H4 (cell line): ENCODE data around the gene AMOTL1. TPM values are rescaled to one million over a fixed set of nuclear protein-coding genes. Genes with fewer than 3 reads are reported as not detected.

Source experiments
- DNase-seq: peaks from one replicate; pipeline ENCODE4 v3.0.0-alpha.2; 2015; ENCODE audit warnings: low spot score
- total RNA-seq: library from RNA; depleted of rRNA; stranded (reverse); fragments of >200 nt; shearing (Covaris generic); gene quantifications from 2 replicates; pipeline ENCODE4 v1.2.3, GENCODE V29; 2014; rRNA removed

The AMOTL1 gene, protein sequence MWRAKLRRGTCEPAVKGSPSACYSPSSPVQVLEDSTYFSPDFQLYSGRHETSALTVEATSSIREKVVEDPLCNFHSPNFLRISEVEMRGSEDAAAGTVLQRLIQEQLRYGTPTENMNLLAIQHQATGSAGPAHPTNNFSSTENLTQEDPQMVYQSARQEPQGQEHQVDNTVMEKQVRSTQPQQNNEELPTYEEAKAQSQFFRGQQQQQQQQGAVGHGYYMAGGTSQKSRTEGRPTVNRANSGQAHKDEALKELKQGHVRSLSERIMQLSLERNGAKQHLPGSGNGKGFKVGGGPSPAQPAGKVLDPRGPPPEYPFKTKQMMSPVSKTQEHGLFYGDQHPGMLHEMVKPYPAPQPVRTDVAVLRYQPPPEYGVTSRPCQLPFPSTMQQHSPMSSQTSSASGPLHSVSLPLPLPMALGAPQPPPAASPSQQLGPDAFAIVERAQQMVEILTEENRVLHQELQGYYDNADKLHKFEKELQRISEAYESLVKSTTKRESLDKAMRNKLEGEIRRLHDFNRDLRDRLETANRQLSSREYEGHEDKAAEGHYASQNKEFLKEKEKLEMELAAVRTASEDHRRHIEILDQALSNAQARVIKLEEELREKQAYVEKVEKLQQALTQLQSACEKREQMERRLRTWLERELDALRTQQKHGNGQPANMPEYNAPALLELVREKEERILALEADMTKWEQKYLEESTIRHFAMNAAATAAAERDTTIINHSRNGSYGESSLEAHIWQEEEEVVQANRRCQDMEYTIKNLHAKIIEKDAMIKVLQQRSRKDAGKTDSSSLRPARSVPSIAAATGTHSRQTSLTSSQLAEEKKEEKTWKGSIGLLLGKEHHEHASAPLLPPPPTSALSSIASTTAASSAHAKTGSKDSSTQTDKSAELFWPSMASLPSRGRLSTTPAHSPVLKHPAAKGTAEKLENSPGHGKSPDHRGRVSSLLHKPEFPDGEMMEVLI
- 1.5 and 2.6 TPM in 2 replicates for total RNA-seq

DNA sequence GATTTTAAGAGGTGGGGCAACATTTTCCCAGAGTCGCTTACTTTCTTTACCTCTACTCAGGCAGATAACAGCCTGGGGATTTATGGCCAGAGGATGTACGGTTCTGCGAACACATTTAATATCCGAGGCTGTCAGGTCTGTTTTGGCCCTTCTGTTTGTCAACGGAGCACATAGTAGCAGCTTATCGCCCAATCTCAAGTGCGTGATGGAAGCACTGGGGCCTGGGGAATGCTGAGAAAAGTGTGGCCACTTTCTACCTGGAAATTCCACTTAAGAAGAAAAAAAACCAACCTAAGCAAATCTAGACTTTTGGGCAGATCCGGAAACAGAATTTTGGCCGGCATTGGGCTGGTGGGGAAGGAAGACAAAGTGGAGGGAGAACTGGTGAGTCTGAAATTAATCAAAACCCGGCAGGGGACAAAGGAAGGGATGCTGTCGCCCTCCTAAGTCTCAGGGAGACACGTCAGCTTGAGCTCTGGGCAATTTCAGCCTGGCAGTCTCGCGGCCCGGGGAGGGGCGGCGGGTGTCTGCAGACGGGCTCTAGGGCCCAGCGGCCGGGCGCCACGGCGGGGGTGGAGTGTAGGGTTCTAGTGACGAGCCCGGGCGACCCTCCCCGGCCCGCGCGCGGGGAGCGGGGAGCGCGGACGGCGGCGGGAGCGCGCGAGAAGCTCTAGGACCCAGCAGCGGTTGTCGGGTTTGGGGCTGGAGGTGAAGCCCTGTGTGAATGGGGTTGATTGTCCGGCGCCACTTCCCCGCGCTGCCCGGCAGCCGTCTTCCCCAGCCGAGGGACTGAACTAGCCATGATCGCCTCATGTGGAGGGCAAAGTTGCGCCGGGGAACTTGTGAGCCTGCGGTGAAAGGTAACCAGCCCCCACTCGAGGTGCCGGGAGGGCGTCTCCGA lies at the start of gene AMOTL1:
AMOTL1 (plus strand) TSS at position 656 of the 901 bp plus-strand sequence; CDS start at position 812, 156 bp downstream.
- peak; percentile 57 for DNase-seq

DNA sequence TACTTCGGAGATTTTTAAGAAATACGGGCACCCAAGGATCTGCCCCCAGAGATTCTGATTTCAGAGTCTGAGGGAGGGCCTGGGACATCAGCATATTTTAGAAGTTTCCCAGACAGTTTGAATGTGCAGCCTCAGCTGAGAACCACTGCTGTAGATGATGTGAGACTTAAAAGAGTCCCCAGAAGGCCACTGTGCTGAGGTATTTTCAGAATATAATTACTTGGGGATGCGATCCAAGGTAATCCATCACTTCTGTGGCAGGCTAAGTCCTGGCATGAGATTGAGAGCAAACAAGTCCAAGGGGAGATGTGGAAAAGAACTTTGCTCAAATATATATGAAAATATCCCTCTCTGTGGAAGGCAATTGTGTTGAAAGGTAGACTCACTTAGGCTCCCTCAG lies 48.3 kb upstream of the AMOTL1 start:
- no peak for DNase-seq

DNA sequence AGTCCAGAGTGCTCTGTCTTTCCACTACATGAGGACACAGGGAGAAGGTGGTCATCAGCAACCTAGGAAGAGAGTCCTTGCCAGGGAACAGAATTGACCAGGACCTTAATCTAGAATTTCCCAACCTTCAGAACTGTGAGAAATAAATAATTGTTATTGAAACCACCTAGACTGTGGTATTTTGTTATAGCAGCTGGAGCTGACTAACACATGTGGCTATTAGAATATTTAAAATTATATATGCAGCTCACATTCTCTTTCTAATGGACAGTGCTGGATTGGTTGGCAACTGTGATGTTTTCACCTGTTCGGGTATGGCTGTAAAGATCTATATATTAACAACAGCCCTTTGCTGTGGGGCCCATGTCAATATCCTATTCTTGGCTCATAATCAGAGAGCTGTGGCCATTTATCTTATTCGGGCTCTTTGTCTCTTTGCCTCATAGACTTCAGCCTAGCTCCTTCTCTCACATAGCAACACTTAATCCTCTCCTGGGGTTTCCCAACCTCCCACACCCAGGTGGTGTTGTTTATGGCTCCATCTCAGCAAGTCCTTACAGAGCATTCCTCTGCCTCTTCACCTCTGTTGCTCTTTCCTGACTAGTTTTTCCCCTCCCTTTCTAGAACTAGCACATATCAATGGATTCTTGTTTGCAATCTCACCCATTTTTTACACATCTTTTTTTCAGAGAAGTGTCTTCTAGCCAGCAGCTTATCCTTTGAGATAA lies 46.4 kb upstream of the AMOTL1 start:
- no peak for DNase-seq

DNA sequence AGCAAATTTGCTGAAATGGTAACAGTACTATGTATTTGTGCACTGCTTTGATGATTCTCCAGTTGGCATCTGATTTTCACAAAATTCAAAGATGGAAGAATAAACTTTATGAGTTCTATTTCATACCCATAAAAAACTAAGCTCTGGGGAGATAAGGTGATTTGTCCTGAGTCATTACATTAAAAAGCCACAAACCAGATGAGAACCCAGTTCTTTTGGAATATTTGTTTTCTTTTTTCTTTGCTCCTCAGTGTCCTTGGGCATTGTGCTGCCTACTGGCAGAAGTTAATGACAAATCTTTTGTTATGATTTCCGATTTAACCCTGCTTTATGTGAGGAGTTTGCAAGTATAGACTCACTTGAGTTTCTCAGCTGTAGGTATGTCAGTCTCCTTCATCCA lies 45.4 kb upstream of the AMOTL1 start:
- DNase-seq: no peak

DNA sequence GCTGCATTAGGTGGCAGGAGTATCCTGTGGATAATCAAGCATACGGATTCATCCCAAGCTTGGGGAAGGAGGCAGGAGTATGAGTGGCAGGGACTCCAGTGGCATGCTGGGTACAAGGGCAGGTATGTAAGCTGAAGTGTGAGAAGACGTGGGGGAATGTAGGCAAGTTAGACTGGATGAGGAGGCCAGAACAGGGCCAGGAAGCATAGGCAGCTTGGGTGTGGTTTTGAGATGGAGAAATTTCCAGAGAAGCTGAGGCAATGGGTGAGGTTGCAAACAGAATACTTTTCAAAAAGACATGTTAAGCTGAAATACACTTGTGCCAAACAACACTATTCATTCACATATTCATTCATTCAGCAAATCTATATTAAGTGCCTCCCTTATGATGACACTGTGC lies 43.1 kb upstream of the AMOTL1 start:
- DNase-seq: no peak

DNA sequence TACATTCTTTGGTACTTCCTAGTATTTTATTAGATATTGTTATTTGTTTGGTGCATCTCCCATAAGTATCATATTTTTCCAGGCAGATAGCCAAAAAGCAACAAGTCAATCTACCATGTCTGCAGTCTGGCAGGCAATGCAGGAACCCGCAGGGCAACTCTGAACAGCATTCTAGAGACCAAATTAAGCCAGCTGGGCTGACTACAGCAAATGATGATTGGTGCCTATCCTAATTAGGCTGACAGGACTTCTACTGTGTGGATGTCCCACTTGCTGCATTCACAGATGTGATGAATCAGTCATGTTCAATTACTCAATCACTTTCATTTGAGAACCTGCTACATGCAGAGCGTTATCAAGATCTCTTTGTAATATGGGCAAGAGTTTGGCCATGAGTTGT lies 40.3 kb upstream of the AMOTL1 start:
- no peak for DNase-seq

DNA sequence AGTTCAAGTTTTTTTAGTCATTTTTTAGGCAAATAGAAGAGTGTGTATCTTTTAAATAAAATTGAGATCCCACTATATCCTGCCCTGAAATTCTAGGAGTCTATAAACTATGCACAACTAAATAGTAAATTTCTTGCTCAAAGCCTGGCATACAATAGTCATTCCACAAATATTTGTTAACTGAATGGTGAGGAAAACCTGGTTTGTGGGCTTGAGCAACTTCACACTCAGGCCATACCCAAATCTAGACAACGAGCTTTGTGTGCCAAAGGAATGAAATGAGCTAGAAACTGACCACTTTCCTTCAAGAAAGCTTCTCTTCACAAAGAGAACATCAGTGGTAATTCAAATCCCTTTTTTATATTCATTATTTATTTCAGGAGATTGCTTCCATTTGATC lies 39.6 kb upstream of the AMOTL1 start:
- no peak for DNase-seq

DNA sequence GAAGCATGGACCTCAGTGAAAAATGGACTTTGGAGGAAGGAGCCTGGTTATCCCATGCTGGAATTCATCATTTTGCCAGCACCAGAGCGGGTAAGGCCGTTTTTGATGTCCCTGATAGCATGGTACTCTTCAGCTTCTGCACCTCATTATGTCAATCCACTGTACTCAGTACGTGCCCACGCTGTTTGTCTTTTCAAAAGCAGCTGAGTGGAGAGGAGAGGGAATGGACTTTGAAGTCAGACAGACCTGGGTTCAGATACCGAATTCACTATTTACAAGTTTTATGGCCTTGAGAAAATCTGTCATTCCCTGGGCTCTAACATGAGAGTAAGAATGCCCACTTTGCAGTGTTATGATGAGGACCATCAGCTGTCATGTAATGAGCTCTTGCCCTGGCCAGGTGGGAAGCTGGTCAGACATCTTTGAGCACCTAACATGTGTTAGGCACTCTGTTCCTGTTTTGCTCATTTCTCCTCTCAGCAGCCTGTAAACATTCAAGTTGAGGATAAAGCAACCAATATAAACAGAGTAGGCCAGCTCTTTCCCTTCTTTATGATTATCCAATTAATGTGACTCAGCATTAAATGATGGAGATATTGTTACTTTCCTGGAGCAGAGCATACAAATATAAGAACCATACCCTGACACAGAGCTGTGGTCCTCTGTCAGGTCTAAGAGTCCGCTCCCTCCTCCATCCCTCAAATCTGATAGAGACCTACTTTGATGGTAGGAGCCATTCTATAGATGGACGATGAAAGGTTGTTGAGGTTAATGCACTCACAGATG lies 39.0 kb upstream of the AMOTL1 start:
- no peak for DNase-seq

DNA sequence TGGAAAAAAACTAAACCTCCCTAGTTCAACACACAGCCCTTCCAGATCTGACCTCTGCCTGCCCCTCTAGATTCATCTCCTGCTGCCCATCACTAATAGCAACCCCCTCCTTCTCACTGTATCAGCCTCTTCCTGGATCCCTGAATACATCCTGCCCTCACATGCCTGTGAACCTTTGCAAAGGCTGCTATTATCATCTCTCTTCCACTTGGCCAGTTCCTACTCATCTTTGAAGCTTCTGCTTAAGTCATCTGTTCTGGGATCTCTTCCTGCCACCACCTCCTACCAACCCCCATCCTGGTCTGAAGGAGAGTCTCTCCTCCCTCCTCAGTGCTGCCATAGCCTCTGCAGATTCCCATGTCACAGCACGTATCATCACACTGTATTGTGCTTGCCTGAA lies 38.0 kb upstream of the AMOTL1 start:
- DNase-seq: no peak

DNA sequence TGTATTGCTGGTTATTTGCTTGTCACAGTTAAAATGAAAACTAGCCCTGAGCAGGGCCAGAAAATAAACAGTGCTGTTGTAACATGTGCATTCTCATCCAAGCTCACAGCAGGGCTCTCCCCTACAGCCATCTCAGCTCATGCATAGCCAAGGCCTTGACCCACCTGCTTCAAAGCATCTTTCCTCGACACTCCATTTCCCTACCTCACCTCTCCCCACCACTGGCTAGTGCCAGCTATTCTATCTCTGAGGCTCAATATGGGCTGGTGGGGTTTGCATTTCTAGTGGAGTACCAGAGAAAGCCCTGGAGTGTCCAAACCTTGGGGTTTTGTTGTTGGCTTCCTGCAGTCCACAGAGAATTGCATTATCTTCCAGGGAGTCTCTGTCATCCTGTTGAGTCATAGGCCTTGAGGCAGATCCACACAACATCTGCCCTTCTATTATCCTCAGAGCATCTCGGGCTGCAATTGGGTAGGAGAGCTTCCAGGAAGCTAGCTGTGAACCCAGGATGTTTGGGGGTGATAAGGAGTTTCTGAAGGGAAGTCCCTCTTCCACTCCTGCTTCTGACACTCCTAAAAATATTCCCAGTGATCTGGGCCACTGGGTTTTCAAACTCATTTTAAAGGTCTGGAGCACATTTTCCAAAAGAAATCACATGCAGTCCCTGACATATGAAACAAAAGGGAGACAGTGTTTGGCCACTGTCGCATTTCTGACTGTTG lies 36.1 kb upstream of the AMOTL1 start:
- DNase-seq: peak; percentile 50

DNA sequence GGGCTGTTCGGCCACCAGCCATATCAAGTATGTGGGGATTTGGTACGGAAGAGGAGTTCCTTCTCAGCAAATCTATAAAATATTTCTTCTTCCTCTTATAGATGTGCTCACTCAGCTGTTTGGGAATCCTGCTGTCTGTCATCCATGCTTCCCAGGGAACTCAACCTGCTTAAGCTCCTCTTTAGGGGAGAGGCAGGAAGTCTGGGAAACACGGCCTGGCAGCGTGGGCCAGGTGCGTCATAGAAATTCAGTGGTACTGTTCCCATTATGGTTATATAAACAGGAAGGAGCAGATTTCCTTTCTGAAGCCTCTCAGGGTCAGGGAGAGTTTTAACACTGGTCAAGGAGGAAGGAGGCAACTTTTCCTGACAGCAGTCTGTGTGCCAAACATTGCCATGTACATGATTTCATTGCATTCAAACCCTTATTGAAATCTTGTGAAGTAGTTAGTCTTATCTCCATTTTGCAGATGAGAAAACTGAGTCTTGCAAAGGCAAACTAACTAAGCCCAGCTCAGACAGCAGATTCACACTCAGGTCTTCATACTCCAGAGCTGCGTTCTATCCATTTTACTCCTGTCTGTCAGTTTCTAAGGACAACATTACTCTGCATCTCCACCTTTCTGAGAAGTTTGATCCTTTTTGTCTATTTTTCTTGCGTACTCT lies 35.4 kb upstream of the AMOTL1 start:
- peak; percentile 93 for DNase-seq

DNA sequence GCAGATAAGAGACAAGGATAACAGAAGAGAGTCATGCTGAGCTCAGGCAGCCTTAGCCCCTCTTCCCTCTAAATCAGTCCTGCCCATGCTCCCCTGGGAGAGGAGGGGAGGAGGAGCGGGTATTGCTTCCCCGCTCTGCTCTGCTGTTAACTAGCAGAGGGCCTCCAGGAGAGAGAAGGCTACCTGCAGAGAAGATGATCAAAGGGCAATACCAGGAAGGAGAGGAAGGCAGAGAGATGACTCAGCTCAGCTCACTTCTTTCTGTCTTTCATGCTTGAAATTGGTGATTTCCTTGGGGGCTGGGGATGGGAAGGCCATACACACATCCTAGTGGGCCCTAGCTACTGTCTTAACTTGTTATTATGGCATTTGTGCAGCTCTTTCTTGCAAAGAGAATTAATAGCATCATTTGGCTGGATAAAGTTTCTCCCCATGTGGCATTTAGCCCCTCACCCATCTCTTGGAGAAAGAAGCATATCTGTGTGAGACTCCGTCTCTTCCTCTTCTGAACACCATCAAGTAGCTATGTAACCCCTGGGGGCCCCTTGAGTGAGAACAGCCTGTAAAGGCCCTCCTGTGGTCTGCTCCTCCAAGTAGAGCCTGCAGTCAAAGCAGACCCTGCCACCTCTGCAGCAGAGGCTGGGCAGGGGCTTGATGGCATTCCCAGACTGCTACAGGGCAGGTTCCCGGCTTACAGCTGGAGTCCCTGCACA lies 33.4 kb upstream of the AMOTL1 start:
- no peak for DNase-seq

DNA sequence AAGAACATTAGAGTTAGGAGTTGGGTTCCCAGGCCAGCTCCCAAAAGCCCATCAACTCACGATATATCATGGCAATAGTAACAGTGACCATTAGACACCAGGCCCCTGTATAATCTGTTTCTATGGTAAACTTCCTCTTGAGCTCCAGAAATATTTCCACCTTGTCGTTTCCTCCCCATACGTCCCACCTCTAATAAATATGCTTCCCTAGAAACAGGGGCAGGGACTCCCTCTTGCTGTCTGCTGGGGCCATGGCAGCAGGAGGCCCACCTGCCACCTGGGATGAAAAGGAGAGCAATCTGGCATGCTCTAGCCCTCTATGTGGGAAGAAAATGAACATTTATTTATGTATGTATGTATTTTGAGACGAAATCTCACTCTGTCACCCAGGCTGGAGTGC lies 32.2 kb upstream of the AMOTL1 start:
- DNase-seq: no peak

DNA sequence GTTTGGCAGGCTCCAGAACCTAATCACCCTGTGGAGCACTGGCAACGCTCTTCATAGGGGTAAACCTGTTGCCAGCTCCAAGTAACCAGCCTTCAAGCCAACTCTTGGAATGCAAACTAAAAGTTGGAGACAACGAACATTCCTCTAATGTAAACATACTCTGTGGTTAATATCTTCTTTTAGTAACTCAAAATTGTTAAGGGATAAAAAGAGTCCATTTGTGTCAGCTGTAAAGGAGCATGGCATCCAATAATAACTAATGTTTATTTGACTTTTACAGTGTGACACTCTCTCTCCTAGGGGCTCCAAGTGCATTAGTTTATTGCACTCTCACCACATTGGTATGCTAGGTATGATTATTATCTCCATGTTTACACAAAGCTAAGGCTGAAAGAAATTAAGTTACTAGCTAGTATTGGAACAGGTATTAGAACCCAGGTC lies 31.0 kb upstream of the AMOTL1 start:
- peak; percentile 66 for DNase-seq

DNA sequence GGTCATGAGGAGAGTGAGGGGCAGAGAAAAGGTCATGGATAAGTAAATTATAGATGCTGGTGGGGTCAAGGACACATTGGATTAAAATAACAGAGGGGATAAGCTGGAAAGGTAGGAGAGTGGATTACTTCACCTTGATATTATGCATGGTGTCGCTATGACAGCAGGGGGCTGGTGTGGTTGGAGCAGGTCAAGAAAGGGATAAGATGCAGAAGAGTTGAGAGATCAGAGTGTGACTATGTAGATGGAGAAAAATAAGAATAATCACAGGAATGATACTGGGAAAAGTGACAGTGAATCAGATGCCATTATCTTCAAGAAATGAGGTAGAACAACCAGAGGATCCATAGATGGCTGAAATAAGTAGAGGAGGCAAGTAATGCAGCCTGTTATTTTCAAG lies 29.4 kb upstream of the AMOTL1 start:
- DNase-seq: no peak

DNA sequence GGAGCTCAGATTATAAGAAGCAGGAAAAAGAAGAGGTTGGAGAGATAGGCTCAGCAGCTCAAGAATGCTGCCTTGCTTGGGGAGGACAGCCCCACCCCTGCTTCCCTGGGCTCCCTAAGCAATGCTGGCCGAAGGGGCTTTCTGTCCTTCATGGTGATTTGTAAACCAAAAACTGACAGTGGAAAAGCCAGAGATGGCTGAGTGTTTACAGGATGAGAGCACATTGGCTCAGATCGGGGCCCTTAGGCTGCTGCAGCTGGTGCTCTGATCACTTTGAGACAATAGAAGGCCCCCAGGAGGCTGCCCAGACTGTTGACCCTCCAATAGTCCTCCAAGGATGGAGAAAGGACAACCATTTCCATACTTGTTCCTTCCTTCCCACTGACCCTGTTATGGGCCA lies 28.8 kb upstream of the AMOTL1 start:
- DNase-seq: no peak

DNA sequence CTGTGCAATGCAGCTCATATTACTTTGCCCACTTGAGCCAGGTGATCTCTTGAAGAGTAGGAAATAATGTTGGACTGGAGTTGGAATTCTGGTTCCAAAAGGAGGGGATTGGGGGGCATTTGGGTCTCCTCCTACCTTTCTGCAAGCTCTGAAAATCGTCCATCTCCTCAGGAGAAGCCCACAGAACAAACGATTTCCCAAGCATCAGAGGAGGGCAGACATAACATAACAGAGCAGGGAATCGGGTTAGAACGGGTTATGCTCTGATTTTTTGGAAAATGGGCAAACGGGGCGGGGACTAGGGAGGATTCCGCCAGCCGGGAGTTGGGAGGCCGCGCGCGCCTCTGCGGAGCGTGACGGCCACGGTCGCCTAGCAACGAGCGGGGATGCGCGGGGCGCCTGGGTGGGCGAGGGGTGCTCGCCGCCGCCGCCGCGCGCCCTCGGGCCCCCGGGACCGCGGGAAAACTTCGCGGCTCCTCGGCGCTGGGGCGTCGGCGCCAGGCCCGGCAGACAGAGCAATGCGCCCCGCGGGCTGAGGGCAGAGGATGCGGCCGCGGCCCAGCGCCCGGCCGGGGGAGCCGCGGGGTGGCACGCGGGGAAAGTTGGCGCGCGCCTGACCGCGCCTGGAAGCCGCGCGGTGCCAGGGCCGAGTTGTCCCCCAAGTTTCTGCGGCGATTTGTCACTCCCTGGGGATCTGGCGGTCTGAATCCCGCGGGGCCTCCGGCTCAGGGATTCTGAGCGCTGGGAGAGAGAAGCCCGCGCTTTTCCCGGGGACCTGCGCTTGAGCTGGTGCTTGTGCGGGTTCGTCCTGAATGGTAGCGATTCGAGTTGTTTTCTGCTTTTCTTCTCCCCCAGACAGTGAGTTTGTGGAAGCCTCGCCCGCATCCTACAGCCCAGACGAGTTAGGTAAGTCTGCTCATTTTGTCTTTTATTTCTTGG lies 27.8 kb upstream of the AMOTL1 start:
- DNase-seq: no peak
